ENCODE results near the gene DPPA5.

DPPA5 gene

DNA sequence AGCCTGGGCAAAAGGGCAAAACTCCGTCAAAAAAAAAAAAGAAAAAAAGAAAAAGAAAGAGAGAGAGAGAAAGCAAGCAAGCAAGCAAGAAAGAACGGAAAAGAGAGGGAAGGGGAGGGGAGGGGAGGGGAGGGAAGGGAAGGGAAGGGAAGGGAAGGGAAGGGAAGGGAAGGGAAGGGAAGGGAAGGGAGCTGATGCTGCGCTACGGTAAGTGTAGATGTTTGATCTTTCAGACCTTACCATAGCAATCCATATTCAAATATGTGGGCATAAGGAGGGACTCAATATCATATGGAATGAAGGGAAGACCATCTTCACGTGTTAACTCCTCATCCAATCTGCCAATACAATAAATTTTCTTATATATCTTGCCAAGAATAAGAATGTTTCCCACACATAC, 11.9 kb downstream of the DPPA5 start:
- TF ChIP-seq, protein P1, sequence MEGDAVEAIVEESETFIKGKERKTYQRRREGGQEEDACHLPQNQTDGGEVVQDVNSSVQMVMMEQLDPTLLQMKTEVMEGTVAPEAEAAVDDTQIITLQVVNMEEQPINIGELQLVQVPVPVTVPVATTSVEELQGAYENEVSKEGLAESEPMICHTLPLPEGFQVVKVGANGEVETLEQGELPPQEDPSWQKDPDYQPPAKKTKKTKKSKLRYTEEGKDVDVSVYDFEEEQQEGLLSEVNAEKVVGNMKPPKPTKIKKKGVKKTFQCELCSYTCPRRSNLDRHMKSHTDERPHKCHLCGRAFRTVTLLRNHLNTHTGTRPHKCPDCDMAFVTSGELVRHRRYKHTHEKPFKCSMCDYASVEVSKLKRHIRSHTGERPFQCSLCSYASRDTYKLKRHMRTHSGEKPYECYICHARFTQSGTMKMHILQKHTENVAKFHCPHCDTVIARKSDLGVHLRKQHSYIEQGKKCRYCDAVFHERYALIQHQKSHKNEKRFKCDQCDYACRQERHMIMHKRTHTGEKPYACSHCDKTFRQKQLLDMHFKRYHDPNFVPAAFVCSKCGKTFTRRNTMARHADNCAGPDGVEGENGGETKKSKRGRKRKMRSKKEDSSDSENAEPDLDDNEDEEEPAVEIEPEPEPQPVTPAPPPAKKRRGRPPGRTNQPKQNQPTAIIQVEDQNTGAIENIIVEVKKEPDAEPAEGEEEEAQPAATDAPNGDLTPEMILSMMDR (IDR thresholded peaks at IDR 0.05): no peak
- Histone ChIP-seq H3K9me3 (no peaks in the 10 kb centered on the region), H3K4me1 (no peaks in the 10 kb centered on the region), H3K27me3 (no peaks in the 10 kb centered on the region), H3K36me3 (no peaks in the 10 kb centered on the region), H3K4me3 (no peak overlapping the region), H3K27ac (no peak overlapping the region)
- intact Hi-C loops (cut with DNase I; ENCODE audit: low total_unique reads): no loop called here
- no peak for DNase-seq

DNA sequence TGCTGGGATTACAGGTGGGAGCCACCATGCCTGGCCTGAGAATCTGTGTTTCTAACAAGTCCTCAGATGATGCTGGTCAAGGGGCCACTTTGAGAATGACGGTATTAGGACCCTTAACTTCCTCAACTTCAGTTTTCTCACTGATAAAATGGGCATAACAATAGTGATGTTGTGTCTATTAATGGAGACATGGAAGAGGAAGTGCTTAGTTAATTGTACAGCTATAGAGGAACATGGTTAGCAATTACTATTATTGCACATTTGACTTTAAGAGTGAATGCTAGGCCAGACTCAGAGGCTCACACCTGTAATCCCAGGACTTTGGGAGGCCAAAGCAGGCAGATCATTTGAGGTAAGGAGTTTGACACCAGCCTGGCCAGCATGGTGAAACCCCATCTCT, 12.7 kb downstream of the DPPA5 start:
- no peaks in the 10 kb centered on the region for H3K9me3 ChIP-seq
- intact Hi-C loops (cut with DNase I; ENCODE audit: low total_unique reads): no loop called here
- H3K27ac ChIP-seq: no peak overlapping the region
- H3K4me3 ChIP-seq: no peak overlapping the region
- no peaks in the 10 kb centered on the region for H3K4me1 ChIP-seq
- no peaks in the 10 kb centered on the region for H3K27me3 ChIP-seq
- TF ChIP-seq, protein P1 (IDR thresholded peaks at IDR 0.05): no peak
- no peaks in the 10 kb centered on the region for H3K36me3 ChIP-seq
- DNase-seq: no peak

DNA sequence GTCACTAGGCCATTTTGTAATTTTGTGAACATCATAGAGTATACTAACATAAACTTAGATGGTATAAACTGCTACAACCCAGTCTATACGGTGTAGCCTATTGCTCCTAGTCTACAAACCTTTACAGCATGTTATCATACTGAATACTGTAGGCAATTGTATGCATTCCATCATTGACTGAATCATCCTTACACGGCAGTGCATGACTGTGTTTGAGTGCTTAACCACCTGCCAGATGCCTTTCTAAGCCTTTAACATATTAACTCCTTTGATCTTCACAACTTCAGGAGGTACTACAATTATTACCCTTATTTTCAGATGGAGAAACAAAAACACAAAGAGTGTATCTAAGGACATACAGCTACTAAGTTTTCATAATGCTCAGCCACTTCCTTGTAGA, 14.0 kb downstream of the DPPA5 start:
- no peak overlapping the region for H3K4me3 ChIP-seq
- H3K4me1 ChIP-seq: no peaks in the 10 kb centered on the region
- no peak for DNase-seq
- H3K27me3 ChIP-seq: no peaks in the 10 kb centered on the region
- H3K36me3 ChIP-seq: no peaks in the 10 kb centered on the region
- no peaks in the 10 kb centered on the region for H3K9me3 ChIP-seq
- intact Hi-C loops (cut with DNase I; ENCODE audit: low total_unique reads): no loop called here
- TF ChIP-seq, protein P1 (IDR thresholded peaks at IDR 0.05): no peak
- no peak overlapping the region for H3K27ac ChIP-seq

DNA sequence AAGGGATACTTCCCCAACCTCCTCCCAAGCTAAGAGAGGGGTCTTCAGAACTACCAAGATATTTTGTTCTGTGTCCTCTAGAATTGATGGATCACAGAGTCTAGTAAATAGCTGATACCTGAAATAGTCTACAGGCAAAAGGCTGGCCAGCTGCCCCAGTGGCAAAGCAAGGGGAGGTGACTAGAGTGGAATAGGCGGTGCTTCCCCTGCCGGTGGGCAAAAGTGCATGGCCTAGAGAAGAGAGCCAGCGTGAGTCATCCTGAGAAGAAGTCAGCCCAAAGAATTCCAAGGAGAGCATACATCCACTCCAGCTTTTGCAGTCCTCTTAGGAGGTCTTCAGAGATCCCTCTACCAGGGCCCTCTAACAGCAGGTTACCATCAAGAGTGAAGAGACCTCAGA, 14.7 kb downstream of the DPPA5 start:
- H3K36me3 ChIP-seq: no peaks in the 10 kb centered on the region
- TF ChIP-seq, protein P1 (IDR thresholded peaks at IDR 0.05): no peak
- H3K9me3 ChIP-seq: no peaks in the 10 kb centered on the region
- H3K27ac ChIP-seq: no peak overlapping the region
- no peak overlapping the region for H3K4me3 ChIP-seq
- intact Hi-C loops (cut with DNase I; ENCODE audit: low total_unique reads): no loop called here
- H3K4me1 ChIP-seq: no peaks in the 10 kb centered on the region
- H3K27me3 ChIP-seq: no peaks in the 10 kb centered on the region
- DNase-seq: no peak

DNA sequence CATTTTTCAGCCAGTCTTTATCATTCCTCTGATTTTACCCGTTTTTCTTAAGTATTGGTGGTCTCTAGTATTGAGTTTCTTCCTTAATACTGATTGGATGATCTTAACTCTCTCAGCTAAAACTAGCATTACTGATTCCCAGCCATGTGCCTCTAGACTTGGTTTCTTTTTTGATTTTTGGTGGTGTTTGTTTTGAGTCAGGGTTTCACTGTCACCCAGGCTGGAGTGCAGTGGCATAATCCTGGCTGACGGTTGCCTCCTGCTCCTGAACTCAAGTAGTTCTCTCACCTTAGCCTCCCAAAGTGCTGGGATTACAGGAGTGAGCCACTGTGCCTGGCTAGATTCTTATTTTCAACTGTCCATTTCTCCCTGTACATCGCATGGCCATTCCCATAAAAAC, 24.9 kb downstream of the DPPA5 start:
- H3K4me1 ChIP-seq: no peaks in the 10 kb centered on the region
- H3K9me3 ChIP-seq: no peaks in the 10 kb centered on the region
- no peaks in the 10 kb centered on the region for H3K36me3 ChIP-seq
- DNase-seq: no peak
- H3K4me3 ChIP-seq: no peak overlapping the region
- H3K27me3 ChIP-seq: peaks cover 0 to 13% of the 10 kb centered on the region in 2 donors
- H3K27ac ChIP-seq: no peak overlapping the region
- TF ChIP-seq, protein P1 (IDR thresholded peaks at IDR 0.05): no peak
- intact Hi-C loops (cut with DNase I; ENCODE audit: low total_unique reads): loop anchor here (5.0 kb wide), 1 partner anchor 42 kb away; no protein-coding TSS in a partner anchor

DNA sequence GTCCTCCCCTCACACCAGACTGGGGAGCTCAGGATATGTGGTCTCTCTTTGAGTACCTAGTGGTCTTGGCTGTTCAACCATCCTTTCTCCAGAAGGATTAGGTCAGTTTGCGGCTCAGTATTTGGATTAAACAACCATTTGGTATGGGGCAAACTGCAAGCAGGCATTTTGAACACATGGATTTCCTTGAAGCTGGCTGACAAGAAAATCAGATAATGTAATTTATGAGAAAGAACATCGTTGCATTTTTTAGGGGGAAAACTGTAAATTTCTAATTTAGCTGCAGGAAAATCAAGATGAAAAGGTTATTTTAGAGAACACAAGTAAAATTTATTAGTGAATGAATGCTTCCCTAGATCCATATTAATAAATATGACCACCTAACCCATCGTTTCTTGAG, 25.3 kb downstream of the DPPA5 start:
- intact Hi-C loops (cut with DNase I; ENCODE audit: low total_unique reads): loop anchor here (5.0 kb wide), 1 partner anchor 41 kb away; no protein-coding TSS in a partner anchor
- DNase-seq: no peak
- no peaks in the 10 kb centered on the region for H3K4me1 ChIP-seq
- peaks cover 0 to 13% of the 10 kb centered on the region in 2 donors for H3K27me3 ChIP-seq
- no peaks in the 10 kb centered on the region for H3K9me3 ChIP-seq
- TF ChIP-seq, protein P1 (IDR thresholded peaks at IDR 0.05): no peak
- H3K36me3 ChIP-seq: no peaks in the 10 kb centered on the region
- H3K4me3 ChIP-seq: no peak overlapping the region
- no peak overlapping the region for H3K27ac ChIP-seq

All from tibial artery (tissue), 4 donors.